NCI-H460 (cell line): ENCODE results near the gene TBPL1. TPM values are rescaled to one million over a fixed set of nuclear protein-coding genes. Genes with fewer than 3 reads are reported as not detected.

Experiments
- DNase-seq: peaks from one replicate; pipeline ENCODE4 v3.0.0-alpha.2; 2016; ENCODE audit warnings: low read depth; ENCODE audit errors: extremely low read depth
- small RNA-seq, 2 experiments: library from RNA; depleted of rRNA; stranded (forward); fragments of <200 nt; gene quantifications; one replicate each; pipeline ENCODE3, GENCODE V24; 2014
- total RNA-seq: library from RNA; depleted of rRNA; stranded (reverse); fragments of >200 nt; shearing (Covaris generic); gene quantifications from 2 replicates; pipeline ENCODE4 v1.2.3, GENCODE V29; 2014; rRNA removed

Gene TBPL1
- total RNA-seq, 1 experiment from 2014 or later: 68.4 TPM

DNA sequence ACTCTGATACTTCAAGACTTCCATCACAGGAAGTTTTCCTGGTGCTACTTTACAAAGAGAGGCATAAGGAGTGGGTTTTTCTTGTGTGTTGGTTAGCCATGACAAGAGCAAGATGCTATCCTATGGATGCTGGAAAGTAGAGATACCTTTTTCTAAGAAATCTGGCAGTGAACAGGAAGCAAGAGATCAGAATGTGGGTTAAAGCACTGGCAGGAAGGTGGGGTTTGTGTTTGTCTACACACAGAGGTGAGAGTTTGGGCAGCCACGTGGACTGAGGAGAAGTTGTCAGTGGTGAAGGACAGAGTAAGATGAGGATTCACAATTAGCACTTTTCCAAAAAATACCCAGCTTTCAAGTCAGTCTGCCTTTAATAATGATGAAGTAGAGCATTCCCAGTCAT, 81.5 kb downstream of the TBPL1 start:
- DNase-seq: no peak

DNA sequence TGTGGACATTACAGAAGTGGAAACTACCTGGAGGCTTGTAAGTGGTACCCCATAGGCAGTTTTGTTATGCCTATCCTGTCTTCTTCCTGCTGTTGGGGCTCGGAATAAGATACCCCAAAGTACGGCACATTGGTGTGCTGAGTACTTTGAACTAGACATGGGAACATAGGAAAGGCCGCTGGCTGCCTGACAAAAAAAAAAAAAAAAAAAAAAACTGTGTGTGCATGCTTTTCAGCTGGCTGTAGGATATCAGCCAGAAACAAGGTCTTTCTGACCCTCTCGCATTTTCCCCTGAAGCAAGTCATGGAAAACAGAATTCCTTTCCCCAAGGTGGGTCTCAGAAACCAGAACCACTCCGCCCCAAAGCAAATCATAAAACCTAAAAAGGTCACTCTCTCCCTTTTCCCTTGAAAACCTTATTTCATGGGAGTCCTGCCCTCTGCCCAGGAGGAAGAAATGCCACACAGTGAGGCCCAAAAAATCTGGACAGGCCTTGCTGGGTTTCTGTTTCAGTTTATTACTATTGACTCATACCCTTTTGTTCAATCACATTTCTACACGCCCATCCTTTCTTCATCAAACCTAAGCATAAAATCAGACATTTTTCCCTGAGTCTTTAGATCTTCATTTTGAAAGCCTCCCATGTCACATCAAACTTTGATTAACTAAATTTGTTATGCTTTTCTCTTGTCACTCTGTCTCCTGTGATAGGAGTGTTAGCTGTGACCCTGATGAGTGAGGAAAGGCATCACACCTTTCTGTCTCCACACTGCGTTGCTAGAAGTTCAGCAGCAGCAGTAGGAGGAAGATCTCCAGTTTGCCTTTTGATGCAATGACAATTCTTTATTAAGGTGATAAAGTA, 82.2 kb downstream of the TBPL1 start:
- no peak for DNase-seq

DNA sequence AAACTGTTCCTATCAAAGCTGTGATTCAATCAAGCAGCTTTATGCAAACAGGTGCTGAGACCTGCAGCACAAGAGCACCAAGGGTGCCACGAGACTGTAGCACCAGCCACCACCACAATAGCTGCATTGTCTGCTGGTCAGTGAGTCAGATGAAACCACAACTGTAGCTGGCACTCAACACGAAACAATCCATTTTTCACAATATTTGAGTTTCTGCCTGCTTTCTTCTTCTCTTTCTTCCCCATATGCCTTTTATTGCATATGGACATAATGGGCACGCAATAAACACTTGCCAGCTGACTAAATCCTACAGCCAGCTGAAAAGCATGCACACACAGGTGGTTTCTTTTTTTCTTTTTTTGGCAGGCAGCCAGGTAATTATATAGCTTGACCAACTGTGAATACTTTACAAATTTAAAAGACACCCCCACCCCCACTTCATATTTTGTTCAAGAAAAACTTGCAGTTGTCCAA, 82.8 kb downstream of the TBPL1 start:
- DNase-seq: no peak

DNA sequence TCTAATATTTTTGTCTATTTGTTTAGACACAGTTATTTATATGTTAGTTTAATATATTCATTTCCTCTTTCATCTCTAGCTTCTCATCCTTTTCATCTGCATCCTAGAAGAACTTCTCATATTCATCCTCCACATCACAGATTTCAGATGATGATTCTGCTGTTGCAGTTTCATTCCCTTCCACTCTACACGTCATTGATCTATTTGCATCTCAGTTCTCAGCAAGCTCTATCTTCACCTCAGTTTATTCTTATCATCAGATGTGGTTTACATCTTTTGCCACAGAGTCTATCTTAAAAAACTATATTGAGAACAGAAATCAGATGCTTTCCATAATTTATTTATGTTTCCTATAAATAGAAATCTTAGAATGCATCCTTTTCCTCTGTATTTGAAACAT, 86.1 kb downstream of the TBPL1 start:
- DNase-seq: no peak

Small RNAs within 50 kb of the gene (small RNA-seq; reads per million reads assigned to genes)
- gene AL449363.1: 0 reads per million in 2 experiments

Other genes starting within 250 kb of the TBPL1 start
- not detected in 2 replicates for gene TCF21, start 64.1 kb upstream of the TBPL1 start, total RNA-seq
- 0.23 and 0.42 TPM in 2 replicates for gene SLC2A12, start 99.4 kb downstream of the TBPL1 start, total RNA-seq